ENCODE data around the gene ATP5F1C.

ATP5F1C gene

GRCh38 chr10:7808686-7809267 lies 20.8 kb downstream of the ATP5F1C start:
- CTCF ChIA-PET, result no interaction called here

GRCh38 chr10:7810443-7810842 lies 22.5 kb downstream of the ATP5F1C start:
- peaks cover 18 to 25% of the 10 kb centered on the region in 2 experiments for H3K36me3 ChIP-seq (ENCODE audit: control insufficient read depth in 2 of 2, insufficient read depth in 1 of 2, low read length in 2 of 2)
- H3K4me1 ChIP-seq (ENCODE audit: control insufficient read depth, insufficient read depth, low read length), result no peaks in the 10 kb centered on the region
- H3K27ac ChIP-seq (ENCODE audit: extremely low read depth, low read depth, low read length), result no peak overlapping the region
- ChIA-PET POLR2A (interaction anchor here (3.6 kb wide), 1 partner anchor 22 kb away, joined by 19 read pairs; the partner anchor contains the start of genes ATP5F1C and KIN), CTCF (no interaction called here)
- TF ChIP-seq ZNF121 (tag by site-specific recombination; IDR thresholded peaks at IDR 0.05) (no peak), ZNF76 (tag by site-specific recombination; IDR thresholded peaks at IDR 0.05; ENCODE audit: borderline replicate concordance, low read depth) (no peak), ZNF214 (tag by site-specific recombination; IDR thresholded peaks at IDR 0.05; ENCODE audit: borderline replicate concordance) (no peak), ZNF488 (tag by site-specific recombination; IDR thresholded peaks at IDR 0.05) (no peak), ATF2 (tag by site-specific recombination; IDR thresholded peaks at IDR 0.05; ENCODE audit: low read depth) (no peak), ZNF704 (tag by site-specific recombination; IDR thresholded peaks at IDR 0.05) (no peak), KLF1 (tag by site-specific recombination; IDR thresholded peaks at IDR 0.05) (no peak), ZNF362 (tag by site-specific recombination; IDR thresholded peaks at IDR 0.05) (no peak), ZNF19 (tag by site-specific recombination; IDR thresholded peaks at IDR 0.05; ENCODE audit: low read depth) (no peak), ZNF366 (tag by site-specific recombination; conservative IDR thresholded peaks at IDR 0.05) (no peak), KLF9 (tag by site-specific recombination; IDR thresholded peaks at IDR 0.05; ENCODE audit: low read depth) (no peak), ZFP69B (tag by site-specific recombination; IDR thresholded peaks at IDR 0.05) (no peak), ZNF510 (tag by site-specific recombination; IDR thresholded peaks at IDR 0.05; ENCODE audit: insufficient replicate concordance) (no peak), OSR2 (tag by site-specific recombination; IDR thresholded peaks at IDR 0.05) (no peak), HOXA7 (CRISPR knock-in tag; IDR thresholded peaks at IDR 0.05; ENCODE audit: borderline replicate concordance) (no peak), SCRT2 (tag by site-specific recombination; IDR thresholded peaks at IDR 0.05) (no peak), ZFP3 (tag by site-specific recombination; IDR thresholded peaks at IDR 0.05; ENCODE audit: low read depth) (no peak), ZNF433 (tag by site-specific recombination; IDR thresholded peaks at IDR 0.05; ENCODE audit: low read depth) (no peak)
- no peaks in the 10 kb centered on the region for H3K9me3 ChIP-seq (ENCODE audit: control insufficient read depth, insufficient read depth, low read depth, low read length)
- H3K4me3 ChIP-seq (ENCODE audit: low read depth, low read length), result no peak overlapping the region

More at GRCh38 chr10:7808686-7809267, 20.8 kb downstream of the ATP5F1C start:
- Histone ChIP-seq H3K27ac (ENCODE audit: extremely low read depth, low read depth, low read length) (no peak overlapping the region), H3K9me3 (ENCODE audit: control insufficient read depth, insufficient read depth, low read depth, low read length) (no peaks in the 10 kb centered on the region), H3K4me1 (ENCODE audit: control insufficient read depth, insufficient read depth, low read length) (no peaks in the 10 kb centered on the region), H3K36me3 (ENCODE audit: control insufficient read depth in 2 of 2, insufficient read depth in 1 of 2, low read length in 2 of 2) (peaks cover 32 to 40% of the 10 kb centered on the region in 2 experiments), H3K4me3 (ENCODE audit: low read depth, low read length) (no peak overlapping the region)
- TF ChIP-seq ZNF121 (tag by site-specific recombination; IDR thresholded peaks at IDR 0.05) (peak; percentile 94), ZNF677 (tag by site-specific recombination; IDR thresholded peaks at IDR 0.05) (no peak), ZNF701 (tag by site-specific recombination; IDR thresholded peaks at IDR 0.05) (no peak)
- POLR2A ChIA-PET, result interaction anchor here (1.1 to 3.6 kb wide), 4 partner anchors 10 to 20 kb away, joined by 4 to 19 read pairs (median 8); partner anchors contain the start of genes ATP5F1C, KIN and TAF3
